Rectal smooth muscle tissue (tissue), 1 donor: ENCODE data around the gene RAMP3.

Experiments
- H3K27ac ChIP-seq: one replicate; pipeline ENCODE4 v1.7.0; 2013; ENCODE audit warnings: low read depth, low read length, inconsistent platforms
- H3K27me3 ChIP-seq: one replicate; pipeline ENCODE4 v1.7.0; 2013; ENCODE audit warnings: low read length; ENCODE audit not compliant: control insufficient read depth, insufficient read depth
- H3K36me3 ChIP-seq: one replicate; pipeline ENCODE4 v1.7.0; 2013; ENCODE audit warnings: low read length; ENCODE audit not compliant: control insufficient read depth, insufficient read depth
- H3K4me1 ChIP-seq: one replicate; pipeline ENCODE4 v1.7.0; 2013; ENCODE audit warnings: low read length; ENCODE audit not compliant: control insufficient read depth, insufficient read depth
- H3K4me3 ChIP-seq: one replicate; pipeline ENCODE4 v1.7.0; 2013; ENCODE audit warnings: low read length
- H3K9ac ChIP-seq: one replicate; pipeline ENCODE4 v1.7.0; 2013; ENCODE audit warnings: low read length

The RAMP3 gene

GRCh38 chr7:45217358-45217757 lies 59.8 kb downstream of the RAMP3 start:
- no peak overlapping the region for H3K4me3 ChIP-seq
- no peaks in the 10 kb centered on the region for H3K36me3 ChIP-seq
- no peak overlapping the region for H3K27ac ChIP-seq
- H3K27me3 ChIP-seq = no peaks in the 10 kb centered on the region
- no peaks in the 10 kb centered on the region for H3K4me1 ChIP-seq
- H3K9ac ChIP-seq = no peak overlapping the region

- no peaks in the 10 kb centered on the region for H3K4me1 ChIP-seq
- H3K27me3 ChIP-seq = no peaks in the 10 kb centered on the region
- H3K27ac ChIP-seq = no peak overlapping the region
- H3K36me3 ChIP-seq = no peaks in the 10 kb centered on the region
- no peak overlapping the region for H3K4me3 ChIP-seq
- no peak overlapping the region for H3K9ac ChIP-seq
Observed at GRCh38 chr7:45219130-45219529, 61.5 kb downstream of the RAMP3 start.

GRCh38 chr7:45219801-45220435 lies 62.3 kb downstream of the RAMP3 start:
- H3K27ac ChIP-seq = no peak overlapping the region
- no peaks in the 10 kb centered on the region for H3K4me1 ChIP-seq
- no peaks in the 10 kb centered on the region for H3K36me3 ChIP-seq
- H3K9ac ChIP-seq = no peak overlapping the region
- H3K27me3 ChIP-seq = no peaks in the 10 kb centered on the region
- H3K4me3 ChIP-seq = no peak overlapping the region

GRCh38 chr7:45220846-45221618 lies 63.4 kb downstream of the RAMP3 start:
- Histone ChIP-seq H3K9ac (no peak overlapping the region), H3K27me3 (no peaks in the 10 kb centered on the region), H3K27ac (no peak overlapping the region), H3K4me3 (no peak overlapping the region), H3K36me3 (no peaks in the 10 kb centered on the region), H3K4me1 (no peaks in the 10 kb centered on the region)

- H3K27me3 ChIP-seq = no peaks in the 10 kb centered on the region
- H3K4me1 ChIP-seq = no peaks in the 10 kb centered on the region
- H3K36me3 ChIP-seq = no peaks in the 10 kb centered on the region
- H3K9ac ChIP-seq = no peak overlapping the region
- no peak overlapping the region for H3K27ac ChIP-seq
- no peak overlapping the region for H3K4me3 ChIP-seq
Observed at GRCh38 chr7:45221896-45222604, 64.5 kb downstream of the RAMP3 start.

GRCh38 chr7:45223078-45223477 lies 65.5 kb downstream of the RAMP3 start:
- Histone ChIP-seq H3K4me1 (no peaks in the 10 kb centered on the region), H3K36me3 (no peaks in the 10 kb centered on the region), H3K9ac (no peak overlapping the region), H3K27me3 (no peaks in the 10 kb centered on the region), H3K27ac (no peak overlapping the region), H3K4me3 (no peak overlapping the region)

GRCh38 chr7:45223728-45224630 lies 66.4 kb downstream of the RAMP3 start:
- no peak overlapping the region for H3K4me3 ChIP-seq
- H3K9ac ChIP-seq = no peak overlapping the region
- H3K36me3 ChIP-seq = no peaks in the 10 kb centered on the region
- no peak overlapping the region for H3K27ac ChIP-seq
- no peaks in the 10 kb centered on the region for H3K27me3 ChIP-seq
- no peaks in the 10 kb centered on the region for H3K4me1 ChIP-seq

- no peaks in the 10 kb centered on the region for H3K36me3 ChIP-seq
- no peaks in the 10 kb centered on the region for H3K27me3 ChIP-seq
- H3K27ac ChIP-seq = no peak overlapping the region
- no peaks in the 10 kb centered on the region for H3K4me1 ChIP-seq
- H3K9ac ChIP-seq = no peak overlapping the region
- H3K4me3 ChIP-seq = no peak overlapping the region
Observed at GRCh38 chr7:45224832-45225231, 67.2 kb downstream of the RAMP3 start.

- Histone ChIP-seq H3K36me3 (no peaks in the 10 kb centered on the region), H3K4me3 (no peak overlapping the region), H3K9ac (no peak overlapping the region), H3K27me3 (no peaks in the 10 kb centered on the region), H3K4me1 (no peaks in the 10 kb centered on the region), H3K27ac (no peak overlapping the region)
Observed at GRCh38 chr7:45225311-45225947, 67.8 kb downstream of the RAMP3 start.

- H3K4me3 ChIP-seq = no peak overlapping the region
- no peaks in the 10 kb centered on the region for H3K36me3 ChIP-seq
- no peaks in the 10 kb centered on the region for H3K4me1 ChIP-seq
- no peak overlapping the region for H3K9ac ChIP-seq
- no peak overlapping the region for H3K27ac ChIP-seq
- H3K27me3 ChIP-seq = no peaks in the 10 kb centered on the region
Observed at GRCh38 chr7:45225948-45226335, 68.4 kb downstream of the RAMP3 start.

- H3K9ac ChIP-seq = no peak overlapping the region
- no peak overlapping the region for H3K27ac ChIP-seq
- no peaks in the 10 kb centered on the region for H3K36me3 ChIP-seq
- no peak overlapping the region for H3K4me3 ChIP-seq
- no peaks in the 10 kb centered on the region for H3K27me3 ChIP-seq
- H3K4me1 ChIP-seq = no peaks in the 10 kb centered on the region
Observed at GRCh38 chr7:45229156-45229920, 71.7 kb downstream of the RAMP3 start.
